Measurements from ENCODE around the gene DCDC2B. TPM values are rescaled to one million over a fixed set of nuclear protein-coding genes. Genes with fewer than 3 reads are reported as not detected.

Gene DCDC2B
- total RNA-seq, 1 donor from 2014 or later = not detected

DNA sequence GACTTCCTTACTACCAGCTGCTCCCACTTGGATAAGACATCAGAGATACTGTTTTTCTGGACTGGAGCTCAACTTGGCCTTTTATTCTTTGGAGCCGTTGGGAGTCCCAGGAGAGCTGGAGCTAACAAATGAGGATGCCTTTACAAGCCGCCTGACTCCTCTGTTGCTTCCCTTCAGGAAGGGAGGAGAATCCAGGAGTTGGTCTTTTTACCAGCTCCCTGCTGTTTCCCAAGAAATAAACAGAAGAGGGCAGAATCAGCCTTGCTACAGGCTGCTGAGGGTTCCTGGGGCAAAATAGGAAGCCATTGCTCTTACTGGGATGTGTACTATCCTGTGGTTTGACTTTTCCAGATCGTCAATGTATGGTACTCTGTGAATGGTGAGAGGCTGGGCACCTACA is 14.8 kb downstream of the DCDC2B start:
- TF ChIP-seq, protein P1, sequence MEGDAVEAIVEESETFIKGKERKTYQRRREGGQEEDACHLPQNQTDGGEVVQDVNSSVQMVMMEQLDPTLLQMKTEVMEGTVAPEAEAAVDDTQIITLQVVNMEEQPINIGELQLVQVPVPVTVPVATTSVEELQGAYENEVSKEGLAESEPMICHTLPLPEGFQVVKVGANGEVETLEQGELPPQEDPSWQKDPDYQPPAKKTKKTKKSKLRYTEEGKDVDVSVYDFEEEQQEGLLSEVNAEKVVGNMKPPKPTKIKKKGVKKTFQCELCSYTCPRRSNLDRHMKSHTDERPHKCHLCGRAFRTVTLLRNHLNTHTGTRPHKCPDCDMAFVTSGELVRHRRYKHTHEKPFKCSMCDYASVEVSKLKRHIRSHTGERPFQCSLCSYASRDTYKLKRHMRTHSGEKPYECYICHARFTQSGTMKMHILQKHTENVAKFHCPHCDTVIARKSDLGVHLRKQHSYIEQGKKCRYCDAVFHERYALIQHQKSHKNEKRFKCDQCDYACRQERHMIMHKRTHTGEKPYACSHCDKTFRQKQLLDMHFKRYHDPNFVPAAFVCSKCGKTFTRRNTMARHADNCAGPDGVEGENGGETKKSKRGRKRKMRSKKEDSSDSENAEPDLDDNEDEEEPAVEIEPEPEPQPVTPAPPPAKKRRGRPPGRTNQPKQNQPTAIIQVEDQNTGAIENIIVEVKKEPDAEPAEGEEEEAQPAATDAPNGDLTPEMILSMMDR (conservative IDR thresholded peaks at IDR 0.05; ENCODE audit: low read depth, low read length) = no peak
- DNase-seq (ENCODE audit: low read depth) = no peak
- no peak overlapping the region for H3K4me3 ChIP-seq (ENCODE audit: low read depth, low read length)

DNA sequence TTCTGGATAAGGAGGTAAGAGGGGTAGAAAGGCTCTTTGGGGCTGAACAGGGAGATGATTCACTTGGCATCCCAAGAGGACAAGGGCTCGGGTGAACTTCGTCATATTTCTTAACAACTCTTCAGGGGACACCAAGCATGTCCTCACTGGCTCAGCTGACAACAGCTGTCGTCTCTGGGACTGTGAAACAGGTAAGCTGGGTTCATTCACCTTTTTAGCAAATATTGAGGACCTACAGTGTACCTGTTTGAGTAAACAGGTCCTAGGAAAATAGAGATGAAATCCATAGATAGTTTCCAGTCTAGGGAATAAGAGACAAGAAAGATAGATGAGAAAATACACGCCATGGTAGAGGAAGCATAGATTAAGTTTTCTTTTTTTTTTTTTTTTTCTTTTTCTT is 15.4 kb downstream of the DCDC2B start:
- TF ChIP-seq, protein P1 (conservative IDR thresholded peaks at IDR 0.05; ENCODE audit: low read depth, low read length) = no peak
- no peak for DNase-seq (ENCODE audit: low read depth)
- H3K4me3 ChIP-seq (ENCODE audit: low read depth, low read length) = no peak overlapping the region

DNA sequence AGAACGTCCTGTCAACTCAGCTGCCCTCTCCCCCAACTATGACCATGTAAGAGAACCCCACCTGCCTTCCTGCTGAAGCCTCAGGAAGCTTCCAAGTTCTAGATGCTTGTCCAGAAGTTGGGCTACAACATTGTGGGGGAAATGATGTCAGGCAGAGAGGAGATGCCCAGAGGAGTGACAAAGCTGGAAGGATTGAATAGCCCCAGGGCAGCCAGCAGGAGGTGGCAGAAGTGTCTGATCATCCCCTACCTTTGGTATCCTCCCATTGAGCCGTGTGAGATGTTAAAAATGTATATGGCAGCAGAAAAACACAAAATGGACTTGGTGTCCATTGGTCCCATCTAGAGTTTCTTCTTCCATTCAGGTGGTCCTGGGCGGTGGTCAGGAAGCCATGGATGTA is 19.9 kb downstream of the DCDC2B start:
- DNase-seq (ENCODE audit: low read depth) = no peak
- TF ChIP-seq, protein P1 (conservative IDR thresholded peaks at IDR 0.05; ENCODE audit: low read depth, low read length) = no peak
- no peak overlapping the region for H3K4me3 ChIP-seq (ENCODE audit: low read depth, low read length)

DNA sequence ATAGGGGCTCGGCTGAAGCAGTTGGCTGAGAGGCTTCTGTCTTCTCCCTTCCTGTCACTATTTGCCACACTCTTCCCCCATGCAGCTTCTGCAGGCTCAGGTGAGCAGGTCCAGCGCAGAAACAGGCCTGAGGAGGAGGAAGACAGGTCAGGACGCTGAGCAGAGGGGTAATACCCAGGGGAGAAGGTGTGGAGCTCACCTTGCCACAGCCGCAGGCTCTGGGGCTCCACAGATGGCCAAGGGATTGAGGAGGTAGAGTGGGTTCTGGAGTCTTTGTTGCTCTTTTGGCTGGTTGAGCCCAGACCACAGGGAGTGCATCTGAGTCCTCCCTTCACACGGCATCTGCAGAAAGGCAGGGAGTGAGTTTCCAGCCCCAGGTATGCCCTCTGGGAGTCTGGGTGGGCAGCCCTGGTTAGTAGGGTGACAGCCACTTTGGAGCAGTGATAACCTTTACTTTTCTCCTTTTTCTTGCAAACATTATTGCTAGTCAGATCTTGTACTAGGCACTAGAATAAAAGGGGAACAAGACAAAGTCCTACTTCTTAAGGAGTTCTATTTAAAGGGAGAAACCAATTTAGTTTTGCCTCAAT is 23.0 kb downstream of the DCDC2B start:
- TF ChIP-seq, protein P1 (conservative IDR thresholded peaks at IDR 0.05; ENCODE audit: low read depth, low read length) = no peak
- no peak overlapping the region for H3K4me3 ChIP-seq (ENCODE audit: low read depth, low read length)
- no peak for DNase-seq (ENCODE audit: low read depth)

DNA sequence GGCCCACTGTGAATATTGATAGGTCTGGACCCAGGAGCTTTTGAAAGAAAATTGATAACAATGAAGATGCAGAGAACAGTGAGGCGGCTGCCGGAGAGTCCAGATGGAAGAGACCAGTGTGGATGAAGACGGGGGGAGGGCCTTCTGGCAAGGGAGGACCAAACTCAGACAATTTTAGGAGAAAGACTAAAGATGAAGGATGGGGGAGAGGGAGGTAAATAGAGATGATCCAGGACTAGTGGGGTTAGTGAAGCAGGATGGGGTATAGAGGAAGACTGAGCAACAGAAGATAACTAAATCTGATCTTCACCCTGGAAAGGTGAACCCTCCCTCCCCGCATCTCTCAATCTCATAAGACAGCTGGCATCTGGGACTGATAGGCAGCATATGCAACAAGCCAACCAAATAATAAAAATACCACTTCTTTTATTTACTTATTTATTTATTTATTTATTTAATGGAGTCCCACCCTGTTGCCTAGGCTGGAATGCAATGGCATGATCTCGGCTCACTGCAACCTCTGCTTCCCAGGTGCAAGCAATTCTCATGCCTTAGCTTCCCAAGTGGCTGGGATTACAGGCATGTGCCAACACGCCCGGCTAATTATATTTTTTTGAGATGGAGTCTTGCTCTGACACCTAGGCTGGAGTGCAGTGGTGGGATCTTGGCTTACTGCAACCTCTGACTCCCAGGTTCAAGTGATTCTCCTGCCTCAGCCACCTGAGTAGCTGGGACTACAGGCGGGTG is 23.8 kb downstream of the DCDC2B start:
- TF ChIP-seq, protein P1 (conservative IDR thresholded peaks at IDR 0.05; ENCODE audit: low read depth, low read length) = no peak
- DNase-seq (ENCODE audit: low read depth) = no peak
- no peak overlapping the region for H3K4me3 ChIP-seq (ENCODE audit: low read depth, low read length)

DNA sequence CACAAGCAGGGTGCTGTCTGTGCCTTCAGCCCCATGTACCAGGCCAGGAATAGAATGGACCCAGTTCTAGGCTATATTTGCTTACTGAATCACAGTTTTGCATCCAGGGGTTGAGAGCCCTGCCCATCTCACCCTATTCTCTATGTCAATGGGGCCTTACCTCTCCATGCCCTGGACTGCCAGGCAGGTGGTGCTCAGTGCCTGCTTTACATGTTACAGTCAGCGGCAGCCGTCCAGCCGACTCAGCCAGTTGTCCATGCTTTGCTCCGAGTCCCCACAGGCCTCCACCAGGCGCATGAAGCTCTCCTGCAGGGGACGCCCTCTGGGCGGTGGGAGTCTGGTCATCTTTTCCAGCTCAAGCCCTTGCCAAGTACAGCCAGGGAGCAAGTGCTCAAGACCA is 25.9 kb downstream of the DCDC2B start:
- no peak for DNase-seq (ENCODE audit: low read depth)
- H3K4me3 ChIP-seq (ENCODE audit: low read depth, low read length) = no peak overlapping the region
- TF ChIP-seq, protein P1 (conservative IDR thresholded peaks at IDR 0.05; ENCODE audit: low read depth, low read length) = no peak

DNA sequence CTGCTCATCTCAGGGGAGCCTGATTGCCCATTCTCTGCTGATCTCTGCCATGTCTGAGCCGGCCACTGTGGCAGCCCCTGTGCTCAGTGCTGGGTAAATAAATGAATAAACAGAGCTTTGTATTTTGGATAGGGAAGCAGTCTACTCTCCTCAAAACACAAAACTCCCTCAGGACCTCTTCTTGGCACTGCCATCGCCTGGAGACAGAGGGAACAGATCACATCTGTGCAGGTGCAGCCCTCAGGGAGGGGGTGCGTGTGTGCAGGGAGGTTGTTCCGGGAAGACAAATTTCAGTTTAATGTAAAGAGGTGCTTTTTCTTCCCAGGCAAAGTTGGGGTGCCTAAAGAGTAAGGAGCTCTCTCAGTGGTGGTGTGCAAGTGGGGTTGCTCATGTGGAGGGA is 30.4 kb downstream of the DCDC2B start:
- TF ChIP-seq, protein P1 (conservative IDR thresholded peaks at IDR 0.05; ENCODE audit: low read depth, low read length) = no peak
- DNase-seq (ENCODE audit: low read depth) = no peak
- H3K4me3 ChIP-seq (ENCODE audit: low read depth, low read length) = no peak overlapping the region
